Muscle layer of colon (tissue), 2 donors: ENCODE results near the gene RELT.

Source experiments
- H3K27ac ChIP-seq: one replicate; pipeline ENCODE4 v1.7.0; 2013; ENCODE audit warnings: low read depth, mild to moderate bottlenecking, low read length, moderate library complexity
- H3K27me3 ChIP-seq, 2 donors: one replicate each; pipeline ENCODE4 v1.7.0; 2013; ENCODE audit warnings: low read length in 2 of 2, mild to moderate bottlenecking in 2 of 2; ENCODE audit not compliant: insufficient read depth in 2 of 2, control insufficient read depth in 1 of 2
- H3K36me3 ChIP-seq: one replicate; pipeline ENCODE4 v1.7.0; 2013; ENCODE audit warnings: mild to moderate bottlenecking, low read length; ENCODE audit not compliant: insufficient read depth
- H3K4me1 ChIP-seq: one replicate; pipeline ENCODE4 v1.7.0; 2013; ENCODE audit warnings: mild to moderate bottlenecking, low read length; ENCODE audit not compliant: insufficient read depth
- H3K4me3 ChIP-seq, 2 donors: one replicate each; pipeline ENCODE4 v1.7.0; 2013; ENCODE audit warnings: low read length in 2 of 2, low read depth in 1 of 2, mild to moderate bottlenecking in 1 of 2, moderate library complexity in 1 of 2
- H3K9ac ChIP-seq: one replicate; pipeline ENCODE4 v1.7.0; 2013; ENCODE audit warnings: low read length
- H3K9me3 ChIP-seq: one replicate; pipeline ENCODE4 v1.7.0; 2013; ENCODE audit warnings: mild to moderate bottlenecking, low read length
- donor health status: abdominal sarcoma.
- donor health status: Adenocarcinoma of cecum.

Gene RELT

DNA sequence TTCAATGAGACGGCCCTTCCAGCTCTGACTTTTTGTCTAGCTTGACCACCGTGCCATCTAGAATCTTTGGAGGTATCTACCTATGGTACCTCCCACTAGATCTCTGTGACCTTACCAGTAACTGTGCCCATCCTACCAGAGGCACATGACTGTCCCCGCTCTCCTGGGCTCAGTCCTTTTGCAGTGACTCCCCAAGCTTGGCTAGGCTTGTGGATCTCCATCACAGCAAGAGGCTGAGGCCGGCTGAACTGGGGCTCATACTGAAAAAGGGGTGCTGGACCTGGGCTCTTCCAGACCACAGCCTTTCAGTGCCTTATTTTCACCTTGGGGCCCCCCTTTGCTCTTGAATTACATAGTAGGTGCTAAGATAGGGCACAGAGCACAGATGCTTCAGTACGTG, 27.3 kb downstream of the RELT start:
- Histone ChIP-seq H3K9me3 (no peaks in the 10 kb centered on the region), H3K27me3 (no peaks in the 10 kb centered on the region), H3K4me1 (no peaks in the 10 kb centered on the region), H3K36me3 (no peaks in the 10 kb centered on the region), H3K4me3 (no peak overlapping the region), H3K9ac (no peak overlapping the region), H3K27ac (no peak overlapping the region)

DNA sequence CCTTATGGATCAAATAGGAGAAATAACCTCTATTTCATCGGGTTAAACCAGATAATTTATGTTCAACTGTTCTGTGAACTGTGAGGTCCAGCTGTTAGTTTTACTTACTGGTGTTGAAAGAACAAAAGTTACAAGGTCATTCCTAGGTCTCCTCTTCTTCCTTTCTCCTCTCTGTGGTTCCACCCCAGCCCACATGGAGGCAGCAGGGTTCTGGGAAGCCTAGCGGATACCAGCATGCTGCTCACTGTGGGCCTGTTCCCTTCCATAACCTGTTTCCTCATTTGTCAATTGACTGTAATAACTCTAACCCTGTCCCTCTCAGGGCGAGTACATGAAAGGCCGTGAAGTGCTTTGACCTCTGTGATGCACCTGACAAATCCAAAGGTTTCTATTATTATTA, 27.8 kb downstream of the RELT start:
- no peak overlapping the region for H3K27ac ChIP-seq
- no peak overlapping the region for H3K4me3 ChIP-seq
- no peaks in the 10 kb centered on the region for H3K4me1 ChIP-seq
- H3K9me3 ChIP-seq, result no peaks in the 10 kb centered on the region
- H3K27me3 ChIP-seq, result no peaks in the 10 kb centered on the region
- peaks cover 2% of the 10 kb centered on the region for H3K36me3 ChIP-seq
- no peak overlapping the region for H3K9ac ChIP-seq

DNA sequence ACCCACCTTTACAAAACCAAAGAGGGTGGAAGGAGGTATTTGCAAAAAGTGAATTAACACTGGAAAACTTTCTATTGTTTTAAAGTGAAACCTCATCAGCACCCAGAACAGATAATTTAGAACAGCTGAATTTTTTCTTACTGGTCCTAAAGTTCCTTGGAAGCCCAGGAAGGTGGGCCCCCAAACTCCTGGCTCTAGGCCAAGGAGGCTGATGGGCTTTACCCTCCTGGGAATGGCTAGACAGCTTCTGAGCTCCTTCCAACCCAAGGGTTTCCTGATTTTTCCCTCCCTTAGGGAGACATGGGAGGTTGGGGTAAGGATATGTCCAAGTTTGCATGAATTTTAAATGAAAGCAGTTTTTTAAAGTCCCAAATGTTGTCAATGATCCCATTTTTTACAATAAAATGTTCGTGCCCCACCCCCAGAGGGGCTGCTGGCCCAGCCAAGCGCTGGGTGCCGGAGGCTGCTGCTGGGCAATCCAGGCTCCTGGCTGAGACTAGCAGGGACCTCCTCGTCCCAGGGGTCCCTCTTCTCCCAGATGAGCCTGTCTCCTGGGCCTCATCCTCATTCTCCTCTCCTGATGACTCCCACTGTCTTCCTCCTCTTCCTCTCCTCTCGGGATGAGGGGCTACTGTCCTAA, 28.4 kb downstream of the RELT start:
- H3K36me3 ChIP-seq, result peaks cover 7% of the 10 kb centered on the region
- H3K9ac ChIP-seq, result no peak overlapping the region
- H3K27ac ChIP-seq, result no peak overlapping the region
- H3K27me3 ChIP-seq, result no peaks in the 10 kb centered on the region
- no peaks in the 10 kb centered on the region for H3K4me1 ChIP-seq
- H3K9me3 ChIP-seq, result no peaks in the 10 kb centered on the region
- no peak overlapping the region for H3K4me3 ChIP-seq

DNA sequence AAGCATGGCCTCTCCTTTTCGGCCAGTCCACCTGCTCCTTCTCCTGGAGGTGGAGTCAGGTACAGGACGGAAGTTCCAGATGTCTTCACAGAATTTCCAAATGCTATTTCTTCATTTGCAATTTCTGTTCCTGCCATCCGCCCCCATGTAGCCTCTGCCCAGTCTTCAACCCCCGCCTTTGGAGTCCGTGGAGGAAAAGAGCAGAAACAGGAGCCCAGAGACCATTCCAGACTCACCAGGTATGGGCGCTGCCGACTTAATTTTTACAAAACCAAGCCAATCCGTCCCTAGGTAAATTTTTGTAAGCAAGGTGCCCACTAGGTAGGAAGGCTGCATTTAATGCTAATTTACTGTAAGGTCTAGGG, 28.9 kb downstream of the RELT start:
- no peak overlapping the region for H3K27ac ChIP-seq
- H3K4me3 ChIP-seq, result no peak overlapping the region
- no peaks in the 10 kb centered on the region for H3K9me3 ChIP-seq
- no peak overlapping the region for H3K9ac ChIP-seq
- H3K36me3 ChIP-seq, result peaks cover 7% of the 10 kb centered on the region
- H3K27me3 ChIP-seq, result no peaks in the 10 kb centered on the region
- no peaks in the 10 kb centered on the region for H3K4me1 ChIP-seq

DNA sequence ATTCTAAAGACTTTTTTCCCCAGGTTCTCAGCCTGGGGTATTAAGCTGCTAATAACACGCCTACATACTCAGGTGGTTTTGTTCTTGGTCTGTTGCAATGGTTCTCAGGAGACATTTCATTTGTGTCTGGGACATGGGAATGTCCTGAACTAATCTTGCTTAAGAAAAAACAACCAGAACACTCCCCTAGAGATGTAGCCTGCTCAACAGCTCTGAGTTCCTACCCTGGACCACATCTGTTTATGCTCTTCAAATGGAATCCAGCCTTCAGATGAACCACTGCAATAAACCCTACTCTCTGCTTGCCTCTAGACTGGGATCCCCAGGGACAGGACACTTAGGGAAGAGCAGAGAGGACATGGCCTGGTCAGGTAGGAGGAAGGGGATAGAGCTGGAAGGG, 29.9 kb downstream of the RELT start:
- Histone ChIP-seq H3K27ac (no peak overlapping the region), H3K4me3 (no peak overlapping the region), H3K27me3 (no peaks in the 10 kb centered on the region), H3K36me3 (peaks cover 12% of the 10 kb centered on the region), H3K9ac (no peak overlapping the region), H3K9me3 (no peaks in the 10 kb centered on the region), H3K4me1 (no peaks in the 10 kb centered on the region)

DNA sequence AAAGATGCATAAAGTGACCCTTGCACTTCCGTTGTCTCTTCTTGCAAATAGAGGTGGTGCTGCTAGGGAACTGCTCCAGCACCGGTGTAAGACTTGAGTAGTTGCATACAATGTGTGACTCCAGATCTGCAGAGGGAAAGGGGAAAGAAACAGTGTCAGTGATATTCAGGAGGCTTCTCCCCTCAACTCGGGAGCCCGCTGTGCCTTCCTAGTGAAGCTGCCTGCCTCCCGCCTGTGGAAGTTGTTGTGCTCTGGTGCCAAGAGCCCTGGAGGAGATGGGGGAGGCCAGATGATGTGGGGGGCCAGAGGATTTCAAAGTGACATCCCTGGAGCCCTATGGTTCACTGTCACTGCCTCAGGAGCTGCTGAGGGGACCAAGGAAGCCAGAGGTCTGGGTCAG, 30.4 kb downstream of the RELT start:
- Histone ChIP-seq H3K9me3 (no peaks in the 10 kb centered on the region), H3K27ac (no peak overlapping the region), H3K4me1 (no peaks in the 10 kb centered on the region), H3K36me3 (peaks cover 14% of the 10 kb centered on the region), H3K27me3 (no peaks in the 10 kb centered on the region), H3K4me3 (no peak overlapping the region), H3K9ac (no peak overlapping the region)

DNA sequence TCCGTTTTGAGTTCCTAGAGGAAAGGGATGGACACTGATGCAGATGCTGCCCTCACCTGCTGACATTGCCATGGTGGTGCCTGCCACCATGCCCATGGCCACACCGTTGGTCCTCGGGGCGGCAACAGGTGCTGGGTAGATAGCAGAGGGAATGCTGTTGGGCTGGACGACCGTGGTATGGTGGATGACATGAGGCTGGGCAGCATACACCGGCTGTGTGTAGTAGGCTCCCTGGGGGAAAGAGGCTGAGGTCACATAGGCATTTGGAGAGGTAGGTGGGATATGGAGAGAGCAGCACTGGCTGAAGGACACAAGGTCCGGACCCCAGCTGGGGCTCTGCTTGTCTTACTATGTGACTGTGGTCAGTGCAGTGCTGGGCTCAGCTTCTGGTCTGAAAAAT, 33.2 kb downstream of the RELT start:
- Histone ChIP-seq H3K9ac (no peak overlapping the region), H3K27ac (no peak overlapping the region), H3K9me3 (no peaks in the 10 kb centered on the region), H3K4me3 (no peak overlapping the region), H3K36me3 (peaks cover 14% of the 10 kb centered on the region), H3K27me3 (no peaks in the 10 kb centered on the region), H3K4me1 (no peaks in the 10 kb centered on the region)

DNA sequence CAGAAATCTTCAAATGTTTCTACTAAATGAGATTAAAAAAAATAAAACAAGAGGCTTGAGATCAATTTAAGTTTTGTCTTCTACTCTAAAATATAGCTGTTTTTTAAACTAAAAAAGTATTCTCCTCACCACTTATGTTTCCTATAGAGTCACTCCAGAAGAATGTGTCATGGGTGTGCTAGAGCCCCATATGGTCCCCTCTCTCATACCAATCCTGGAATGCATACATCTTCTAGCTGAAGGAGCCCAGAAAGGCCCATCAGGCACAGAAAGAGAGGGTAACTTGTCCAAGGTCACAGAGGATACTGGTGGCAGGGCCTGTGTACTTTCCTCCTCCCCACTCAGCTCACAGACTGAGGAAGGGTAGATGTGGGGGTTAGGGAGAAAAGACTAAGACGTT, 34.4 kb downstream of the RELT start:
- Histone ChIP-seq H3K36me3 (peaks cover 14% of the 10 kb centered on the region), H3K27me3 (no peaks in the 10 kb centered on the region)

DNA sequence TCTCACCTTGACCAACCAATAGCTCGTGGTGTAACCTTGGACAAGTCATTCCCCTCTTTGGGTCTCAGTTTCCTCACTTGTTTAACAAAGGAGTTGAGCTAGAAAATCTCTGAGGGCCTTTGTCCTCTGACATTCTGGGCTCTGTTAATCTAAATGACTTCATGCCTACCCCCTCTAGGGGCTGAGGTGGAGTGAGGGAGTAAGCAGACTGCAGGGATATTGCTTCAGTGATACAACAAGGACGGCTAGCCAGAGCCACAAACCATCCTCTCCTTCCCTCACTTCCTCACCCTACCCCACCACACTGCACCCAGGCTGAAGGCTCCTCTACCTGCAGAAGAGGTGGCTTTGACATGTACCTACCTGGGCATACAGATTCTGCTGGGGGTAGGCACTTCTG, 34.8 kb downstream of the RELT start:
- Histone ChIP-seq H3K36me3 (peaks cover 14% of the 10 kb centered on the region), H3K27ac (no peak overlapping the region), H3K9ac (no peak overlapping the region), H3K4me1 (no peaks in the 10 kb centered on the region), H3K27me3 (no peaks in the 10 kb centered on the region), H3K9me3 (no peaks in the 10 kb centered on the region), H3K4me3 (no peak overlapping the region)

More for the DNA sequence above, 34.4 kb downstream of the RELT start:
- Histone ChIP-seq H3K4me1 (no peaks in the 10 kb centered on the region), H3K9me3 (no peaks in the 10 kb centered on the region), H3K9ac (no peak overlapping the region), H3K4me3 (no peak overlapping the region), H3K27ac (no peak overlapping the region)

DNA sequence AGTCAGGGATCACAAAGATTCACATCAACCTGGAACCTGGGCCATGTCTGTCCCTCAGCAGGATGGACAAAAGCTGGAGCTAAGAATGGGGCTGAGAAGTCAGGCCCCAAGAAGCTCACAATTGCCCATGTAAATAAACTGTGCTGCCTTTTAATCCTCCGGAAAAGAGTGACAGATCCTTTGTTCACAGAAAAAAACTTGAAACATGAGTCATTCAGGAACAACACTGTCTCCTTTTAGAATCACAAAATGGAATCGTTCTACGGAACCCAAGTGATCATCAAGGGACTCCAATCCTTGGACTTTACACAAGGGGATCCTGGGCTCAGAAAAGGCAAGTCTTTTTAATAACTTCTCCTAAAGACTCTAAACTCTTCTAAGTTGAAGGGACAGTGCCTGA, 36.1 kb downstream of the RELT start:
- Histone ChIP-seq H3K9me3 (no peaks in the 10 kb centered on the region), H3K4me3 (no peak overlapping the region), H3K27ac (no peak overlapping the region), H3K4me1 (no peaks in the 10 kb centered on the region), H3K27me3 (no peaks in the 10 kb centered on the region), H3K9ac (no peak overlapping the region), H3K36me3 (peaks cover 14% of the 10 kb centered on the region)

DNA sequence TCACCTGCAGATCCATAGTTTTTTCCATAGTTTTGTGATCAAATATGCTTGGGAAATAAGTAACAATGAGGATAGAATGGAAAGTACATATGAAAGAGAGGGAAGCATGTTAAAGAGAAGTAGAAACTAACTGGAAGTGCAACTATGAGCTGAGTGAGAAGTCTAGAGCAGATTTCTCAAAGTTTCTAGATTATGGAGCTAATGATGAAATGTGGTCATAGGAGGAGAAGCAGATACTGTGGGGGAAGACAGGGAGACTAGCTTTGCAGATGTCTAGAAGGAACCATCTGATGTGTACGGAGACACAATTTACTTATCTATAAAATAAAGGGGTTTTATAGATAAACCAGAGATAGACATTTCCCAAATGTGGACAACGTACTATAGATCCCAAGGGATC, 37.1 kb downstream of the RELT start:
- no peaks in the 10 kb centered on the region for H3K27me3 ChIP-seq
- H3K9me3 ChIP-seq, result no peaks in the 10 kb centered on the region
- H3K36me3 ChIP-seq, result peaks cover 14% of the 10 kb centered on the region
- H3K4me3 ChIP-seq, result no peak overlapping the region
- no peak overlapping the region for H3K9ac ChIP-seq
- H3K27ac ChIP-seq, result no peak overlapping the region
- H3K4me1 ChIP-seq, result no peaks in the 10 kb centered on the region

DNA sequence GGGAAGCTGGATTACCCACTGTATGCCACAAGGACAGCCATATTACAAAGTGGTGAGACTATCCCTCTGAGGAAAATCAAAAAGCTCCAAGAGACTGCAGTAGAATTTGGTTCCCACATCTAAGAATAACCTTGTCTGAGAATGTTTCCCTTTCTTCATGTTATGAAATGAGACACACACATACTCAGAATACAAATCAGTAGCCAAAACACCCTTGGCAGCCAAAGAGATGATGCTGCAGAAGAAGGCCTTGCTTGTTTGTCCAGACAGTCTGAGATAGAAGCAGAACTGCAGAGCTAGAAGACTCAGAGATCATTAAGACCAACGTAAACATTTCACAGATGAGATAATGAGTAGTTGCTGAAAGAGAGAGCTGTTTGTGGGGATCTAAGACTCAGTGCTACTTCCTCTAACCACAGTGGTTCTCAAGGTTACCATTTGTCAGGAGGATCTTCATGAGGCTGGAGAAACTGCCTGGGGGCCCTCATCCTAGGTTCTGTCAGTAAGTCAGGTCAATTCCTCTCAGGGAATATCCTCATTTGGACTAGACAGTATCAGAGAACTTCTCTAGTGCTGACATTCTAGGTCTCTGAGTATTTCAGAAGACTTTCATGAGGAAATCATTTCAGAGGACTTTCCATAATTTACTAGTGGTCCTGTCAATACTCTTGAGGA, 38.9 kb downstream of the RELT start:
- H3K36me3 ChIP-seq, result peaks cover 8% of the 10 kb centered on the region
- H3K9me3 ChIP-seq, result no peaks in the 10 kb centered on the region
- H3K27me3 ChIP-seq, result no peaks in the 10 kb centered on the region
- no peak overlapping the region for H3K27ac ChIP-seq
- H3K4me1 ChIP-seq, result no peaks in the 10 kb centered on the region
- no peak overlapping the region for H3K9ac ChIP-seq
- no peak overlapping the region for H3K4me3 ChIP-seq
